ENCODE results near the gene CACYBP. TPM values are rescaled to one million over a fixed set of nuclear protein-coding genes. Genes with fewer than 3 reads are reported as not detected.
"Not testable (repeated sequence)": the region's sequence is repeated elsewhere in the genome, so short reads cannot be mapped to it uniquely, and the experiment has no call there.

The CACYBP gene
- total RNA-seq, 3 donors from 2014 or later = 288 to 331 (median 317) TPM

- DNase-seq (no peak), ATAC-seq (no peak)
- H3K36me3 Mint-ChIP-seq (ENCODE audit: insufficient read depth) = peaks cover 63% of the 10 kb centered on the region
- H3K4me1 Mint-ChIP-seq (ENCODE audit: low read depth) = peaks cover 14% of the 10 kb centered on the region
- no peak overlapping the region for H3K4me3 Mint-ChIP-seq
- no peaks in the 10 kb centered on the region for H3K9me3 Mint-ChIP-seq
- H3K27me3 Mint-ChIP-seq (ENCODE audit: low read depth) = no peaks in the 10 kb centered on the region
These were observed 9.8 kb downstream of the CACYBP start for GRCh38 chr1:175009532-175009931.

GRCh38 chr1:175013445-175013844 lies 13.7 kb downstream of the CACYBP start:
- H3K27me3 Mint-ChIP-seq (ENCODE audit: low read depth) = no peaks in the 10 kb centered on the region
- peaks cover 2% of the 10 kb centered on the region for H3K4me1 Mint-ChIP-seq (ENCODE audit: low read depth)
- no peak overlapping the region for H3K4me3 Mint-ChIP-seq
- no peaks in the 10 kb centered on the region for H3K9me3 Mint-ChIP-seq
- ATAC-seq (no peak), DNase-seq (no peak)
- H3K36me3 Mint-ChIP-seq (ENCODE audit: insufficient read depth) = peaks cover 58% of the 10 kb centered on the region

GRCh38 chr1:175015243-175015642 lies 15.5 kb downstream of the CACYBP start:
- H3K36me3 Mint-ChIP-seq (ENCODE audit: insufficient read depth) = peaks cover 54% of the 10 kb centered on the region
- ATAC-seq (no peak), DNase-seq (no peak)
- no peaks in the 10 kb centered on the region for H3K4me1 Mint-ChIP-seq (ENCODE audit: low read depth)
- H3K27me3 Mint-ChIP-seq (ENCODE audit: low read depth) = no peaks in the 10 kb centered on the region
- H3K9me3 Mint-ChIP-seq = no peaks in the 10 kb centered on the region
- H3K4me3 Mint-ChIP-seq = no peak overlapping the region

- ATAC-seq (no peak), DNase-seq (no peak)
- H3K36me3 Mint-ChIP-seq (ENCODE audit: insufficient read depth) = peaks cover 24% of the 10 kb centered on the region
- H3K9me3 Mint-ChIP-seq = peaks cover under 1% of the 10 kb centered on the region
- no peaks in the 10 kb centered on the region for H3K27me3 Mint-ChIP-seq (ENCODE audit: low read depth)
- H3K4me1 Mint-ChIP-seq (ENCODE audit: low read depth) = peaks cover 23% of the 10 kb centered on the region
- H3K4me3 Mint-ChIP-seq = no peak overlapping the region
These were observed 19.8 kb downstream of the CACYBP start for GRCh38 chr1:175019524-175019923.

GRCh38 chr1:175023043-175023921 lies 23.5 kb downstream of the CACYBP start, which contains the start of gene MRPS14:
Gene MRPS14 (minus strand): TSS chr1:175023425. CDS start chr1:175023408, 17 bp downstream.
- peak; percentile 99 for DNase-seq
- no peaks in the 10 kb centered on the region for H3K27me3 Mint-ChIP-seq (ENCODE audit: low read depth)
- peak within 1 kb of the TSS; percentile 93 for H3K4me3 Mint-ChIP-seq
- peaks cover 23% of the 10 kb centered on the region for H3K4me1 Mint-ChIP-seq (ENCODE audit: low read depth)
- ATAC-seq = peak; percentile 92 to 93
- peaks cover 5% of the 10 kb centered on the region for H3K9me3 Mint-ChIP-seq
- peaks cover 9% of the 10 kb centered on the region for H3K36me3 Mint-ChIP-seq (ENCODE audit: insufficient read depth)

- not testable (repeated sequence) for ATAC-seq; H3K36me3 Mint-ChIP-seq (ENCODE audit: insufficient read depth); H3K27me3 Mint-ChIP-seq (ENCODE audit: low read depth); DNase-seq; H3K9me3 Mint-ChIP-seq
- Mint-ChIP-seq H3K4me3 (peak overlapping the region; percentile 93), H3K4me1 (ENCODE audit: low read depth) (peaks cover 23% of the 10 kb centered on the region)
These were observed 24.1 kb downstream of the CACYBP start for GRCh38 chr1:175023922-175024242.

GRCh38 chr1:175024773-175025172 lies 25.0 kb downstream of the CACYBP start:
- peaks cover 7% of the 10 kb centered on the region for H3K36me3 Mint-ChIP-seq (ENCODE audit: insufficient read depth)
- peaks cover 5% of the 10 kb centered on the region for H3K9me3 Mint-ChIP-seq
- DNase-seq (no peak), ATAC-seq (no peak)
- peak overlapping the region; percentile 39 for H3K4me3 Mint-ChIP-seq
- no peaks in the 10 kb centered on the region for H3K27me3 Mint-ChIP-seq (ENCODE audit: low read depth)
- H3K4me1 Mint-ChIP-seq (ENCODE audit: low read depth) = peaks cover 29% of the 10 kb centered on the region

- Mint-ChIP-seq H3K36me3 (ENCODE audit: insufficient read depth) (no peaks in the 10 kb centered on the region), H3K9me3 (no peaks in the 10 kb centered on the region), H3K27me3 (ENCODE audit: low read depth) (no peaks in the 10 kb centered on the region), H3K4me1 (ENCODE audit: low read depth) (peaks cover 7% of the 10 kb centered on the region), H3K4me3 (no peak overlapping the region)
- no peak for ATAC-seq
- no peak for DNase-seq
These were observed 34.2 kb downstream of the CACYBP start for GRCh38 chr1:175033953-175034352.

GRCh38 chr1:175034775-175035174 lies 35.0 kb downstream of the CACYBP start:
- Mint-ChIP-seq H3K4me1 (ENCODE audit: low read depth) (peaks cover under 1% of the 10 kb centered on the region), H3K27me3 (ENCODE audit: low read depth) (no peaks in the 10 kb centered on the region), H3K9me3 (no peaks in the 10 kb centered on the region), H3K36me3 (ENCODE audit: insufficient read depth) (no peaks in the 10 kb centered on the region), H3K4me3 (no peak overlapping the region)
- DNase-seq (no peak), ATAC-seq (no peak)

GRCh38 chr1:175035865-175036264 lies 36.1 kb downstream of the CACYBP start:
- ATAC-seq = no peak
- H3K4me3 Mint-ChIP-seq = no peak overlapping the region
- H3K27me3 Mint-ChIP-seq (ENCODE audit: low read depth) = no peaks in the 10 kb centered on the region
- no peaks in the 10 kb centered on the region for H3K4me1 Mint-ChIP-seq (ENCODE audit: low read depth)
- H3K9me3 Mint-ChIP-seq = no peaks in the 10 kb centered on the region
- DNase-seq = no peak
- no peaks in the 10 kb centered on the region for H3K36me3 Mint-ChIP-seq (ENCODE audit: insufficient read depth)

- DNase-seq (no peak), ATAC-seq (no peak)
- H3K4me1 Mint-ChIP-seq (ENCODE audit: low read depth) = no peaks in the 10 kb centered on the region
- no peaks in the 10 kb centered on the region for H3K36me3 Mint-ChIP-seq (ENCODE audit: insufficient read depth)
- no peaks in the 10 kb centered on the region for H3K27me3 Mint-ChIP-seq (ENCODE audit: low read depth)
- H3K9me3 Mint-ChIP-seq = no peaks in the 10 kb centered on the region
- H3K4me3 Mint-ChIP-seq = no peak overlapping the region
These were observed 36.7 kb downstream of the CACYBP start for GRCh38 chr1:175036476-175036875.

GRCh38 chr1:175037416-175037815 lies 37.7 kb downstream of the CACYBP start:
- H3K9me3 Mint-ChIP-seq = no peaks in the 10 kb centered on the region
- DNase-seq (no peak), ATAC-seq (no peak)
- no peak overlapping the region for H3K4me3 Mint-ChIP-seq
- no peaks in the 10 kb centered on the region for H3K36me3 Mint-ChIP-seq (ENCODE audit: insufficient read depth)
- no peaks in the 10 kb centered on the region for H3K4me1 Mint-ChIP-seq (ENCODE audit: low read depth)
- no peaks in the 10 kb centered on the region for H3K27me3 Mint-ChIP-seq (ENCODE audit: low read depth)

GRCh38 chr1:175040324-175040879 lies 40.7 kb downstream of the CACYBP start:
- DNase-seq (no peak), ATAC-seq (no peak)
- Mint-ChIP-seq H3K4me1 (ENCODE audit: low read depth) (no peaks in the 10 kb centered on the region), H3K4me3 (no peak overlapping the region), H3K36me3 (ENCODE audit: insufficient read depth) (no peaks in the 10 kb centered on the region), H3K27me3 (ENCODE audit: low read depth) (peaks cover 10% of the 10 kb centered on the region), H3K9me3 (no peaks in the 10 kb centered on the region)

- H3K36me3 Mint-ChIP-seq (ENCODE audit: insufficient read depth) = no peaks in the 10 kb centered on the region
- H3K4me3 Mint-ChIP-seq = no peak overlapping the region
These were observed 42.9 kb downstream of the CACYBP start for GRCh38 chr1:175042650-175043049.

GRCh38 chr1:175043824-175044223 lies 44.1 kb downstream of the CACYBP start:
- H3K36me3 Mint-ChIP-seq (ENCODE audit: insufficient read depth) = no peaks in the 10 kb centered on the region

More at GRCh38 chr1:175042650-175043049, 42.9 kb downstream of the CACYBP start:
- Mint-ChIP-seq H3K4me1 (ENCODE audit: low read depth) (no peaks in the 10 kb centered on the region), H3K27me3 (ENCODE audit: low read depth) (peaks cover 10% of the 10 kb centered on the region), H3K9me3 (no peaks in the 10 kb centered on the region)
- DNase-seq = no peak
- no peak for ATAC-seq

More at GRCh38 chr1:175043824-175044223, 44.1 kb downstream of the CACYBP start:
- H3K4me1 Mint-ChIP-seq (ENCODE audit: low read depth) = no peaks in the 10 kb centered on the region
- no peaks in the 10 kb centered on the region for H3K9me3 Mint-ChIP-seq
- no peak overlapping the region for H3K4me3 Mint-ChIP-seq
- H3K27me3 Mint-ChIP-seq (ENCODE audit: low read depth) = peaks cover 16% of the 10 kb centered on the region
- DNase-seq (no peak), ATAC-seq (no peak)
